Measurements from ENCODE around the gene NCSTN.

GRCh38 chr1:160309185-160309557 is 34.0 kb upstream of the NCSTN start:
- TF ChIP-seq CTCF (IDR thresholded peaks at IDR 0.05) = no peak
- no peak for TF ChIP-seq POLR2A (IDR thresholded peaks at IDR 0.05)
- no peak for TF ChIP-seq POLR2AphosphoS5 (IDR thresholded peaks at IDR 0.05; ENCODE audit: insufficient read depth in 1 of 2, low read depth in 1 of 2)
